Adrenal gland (tissue), 12 donors: ENCODE measurements around the gene SSC5D. TPM values are rescaled to one million over a fixed set of nuclear protein-coding genes. Genes with fewer than 3 reads are reported as not detected.

Experiments
- DNase-seq, 7 donors: peaks; one replicate each; pipeline ENCODE4 v3.0.0-alpha.2; 2019 to 2020
- H3K27ac ChIP-seq, 5 donors: fragments of 200-600 bp; sonication (generic) in 4 of 5; 1 replicate in 3 of 5; 2 replicates in 2 of 5; pipeline versions ENCODE4 v1.5.1 to v1.8.0; 2016 to 2020; ENCODE audit warnings: mild to moderate bottlenecking in 1 of 5
- H3K27me3 ChIP-seq: fragments of 200-600 bp; 2 replicates; pipeline ENCODE4 v1.8.0; 2021
- H3K36me3 ChIP-seq, 2 donors: fragments of 200-600 bp; replicated peaks in 1 of 2; 1 replicate in 1 of 2; 2 replicates in 1 of 2; pipeline versions ENCODE4 v1.5.1 to v1.8.0; 2018 to 2022
- H3K4me1 ChIP-seq, 2 donors: fragments of 200-600 bp; replicated peaks in 1 of 2; 1 replicate in 1 of 2; 2 replicates in 1 of 2; pipeline versions ENCODE4 v1.5.1 to v1.8.0; 2018 to 2021
- H3K4me3 ChIP-seq, 4 donors: fragments of 200-600 bp; sonication (generic) in 3 of 4; one replicate each; pipeline ENCODE4 v1.5.1; 2016 to 2018
- H3K9me3 ChIP-seq, 3 donors: fragments of 200-600 bp; sonication (generic) in 1 of 3; replicated peaks in 1 of 3; 1 replicate in 2 of 3; 2 replicates in 1 of 3; pipeline versions ENCODE4 v1.5.1 to v1.8.0; 2016 to 2021
- CTCF ChIP-seq, 6 experiments: fragments of 450-650 bp in 4 of 6; fragments of 200-600 bp in 2 of 6; sonication (generic) in 1 of 6; IDR thresholded peaks; 1 replicate in 5 of 6; 2 replicates in 1 of 6; pipeline versions ENCODE4 v1.5.1 to v1.8.0; 2016 to 2021; ENCODE audit warnings: antibody characterized with exemption in 6 of 6, mild to moderate bottlenecking in 2 of 6, moderate library complexity in 1 of 6
- POLR2A ChIP-seq, 2 donors: fragments of 450-650 bp; IDR thresholded peaks; one replicate each; pipeline ENCODE4 v1.6.1; 2017; ENCODE audit warnings: antibody characterized with exemption in 2 of 2, mild to moderate bottlenecking in 2 of 2, moderate library complexity in 1 of 2
- WGBS, 4 donors: extraction: QIAGEN DNeasy Blood & Tissue Kit in 2 of 4; methylation state at CpG; one replicate each; pipeline versions ENCODE4 v1.1.5 to v1.1.7; 2013 to 2017; 5-methylcytosine and 5-hydroxymethylcytosine counted together
- intact Hi-C, 2 donors: fragments of 100-400 bp; cut with DNase I; formaldehyde crosslinking; loops; one replicate each; pipeline versions ENCODE4 v1.14.1 to v1.15.0; 2022 to 2023
- polyA plus RNA-seq, 3 donors: library from polyadenylated mRNA; stranded (reverse); fragments of 200-250 nt in 2 of 3; fragments of 350-450 nt in 1 of 3; fragmentation: Illumina TruSeq in 1 of 3; extraction: RNeasy Lipid Tissue Mini Kit (QIAGEN cat#74804) in 1 of 3; gene quantifications; one replicate each; pipeline ENCODE4 v1.2.3, GENCODE V29; 2013 to 2014
- total RNA-seq, 9 donors: library from RNA; depleted of rRNA in 4 of 9; stranded (reverse); fragments of >200 nt in 4 of 9; fragments of 120-200 nt in 1 of 9; fragmentation: NEBNext Ultra II Directional in 1 of 9; extraction: Animal tissue kit (Norgen Biotek cat#: 25700) in 1 of 9; gene quantifications; one replicate each; pipeline versions ENCODE4 v1.1.0 to v1.2.4, GENCODE V29; 2013 to 2023
- donor health status: healthy with polysubstance abuse.
- donor health status: Bipolar disorder and iron deficiency.
- donor health status: DM: yes; HTN: yes; CAD: no.
- donor health status: DM: no; HTN: no; CAD: no.
- donor health status: DM: no; HTN: no; CAD: no.
- donor health status: DM: yes; HTN: yes; CAD: no.

The SSC5D gene
- total and polyA plus RNA-seq, 12 donors, result 0.33 to 10.0 (median 4.4) TPM

- intact Hi-C loops, result no loop called here
- WGBS, 4 donors, result 84 to 94% (median 92%) methylated on average over 9 to 52 of the region's 52 CpGs
These were observed 7.0 kb upstream of the SSC5D start for GRCh38 chr19:55481148-55481793.

GRCh38 chr19:55481794-55482155, 6.5 kb upstream of the SSC5D start:
- intact Hi-C loops, result no loop called here
- H3K4me1 ChIP-seq, result peaks cover 30 to 45% of the 10 kb centered on the region in 2 donors
- no peak for DNase-seq

More at GRCh38 chr19:55481148-55481793, 7.0 kb upstream of the SSC5D start:
- Histone ChIP-seq H3K4me1 (peaks cover 25 to 40% of the 10 kb centered on the region in 2 donors), H3K9me3 (no peaks in the 10 kb centered on the region), H3K36me3 (peaks cover 0 to 15% of the 10 kb centered on the region in 2 donors), H3K4me3 (no peak overlapping the region), H3K27me3 (no peaks in the 10 kb centered on the region), H3K27ac (no peak overlapping the region)
- peak in 1 of 7 donors; percentile 29 for DNase-seq
- TF ChIP-seq CTCF (IDR thresholded peaks at IDR 0.05) (no peak), POLR2A (IDR thresholded peaks at IDR 0.05) (no peak)

GRCh38 chr19:55482156-55482961, 5.9 kb upstream of the SSC5D start:
- Histone ChIP-seq H3K27ac (no peak overlapping the region), H3K36me3 (peaks cover 0 to 15% of the 10 kb centered on the region in 2 donors), H3K4me3 (no peak overlapping the region), H3K27me3 (no peaks in the 10 kb centered on the region), H3K4me1 (peaks cover 33 to 48% of the 10 kb centered on the region in 2 donors), H3K9me3 (no peaks in the 10 kb centered on the region)
- 80 to 93% (median 84%) methylated on average over 23 to 83 of the region's 83 CpGs for WGBS, 4 donors
- intact Hi-C loops, result no loop called here
- DNase-seq, result peak in 1 of 7 donors; percentile 26
- TF ChIP-seq CTCF (IDR thresholded peaks at IDR 0.05) (no peak), POLR2A (IDR thresholded peaks at IDR 0.05) (no peak)

More at GRCh38 chr19:55481794-55482155, 6.5 kb upstream of the SSC5D start:
- TF ChIP-seq CTCF (IDR thresholded peaks at IDR 0.05) (no peak), POLR2A (IDR thresholded peaks at IDR 0.05) (no peak)
- Histone ChIP-seq H3K9me3 (no peaks in the 10 kb centered on the region), H3K27ac (no peak overlapping the region), H3K4me3 (no peak overlapping the region), H3K27me3 (no peaks in the 10 kb centered on the region), H3K36me3 (peaks cover 0 to 15% of the 10 kb centered on the region in 2 donors)
- WGBS, 4 donors, result 62 to 89% (median 67%) methylated on average over 5 to 40 of the region's 40 CpGs; no CpG with 5 or more reads in 1 of the 4 donors

GRCh38 chr19:55482967-55483705, 5.1 kb upstream of the SSC5D start:
- Histone ChIP-seq H3K27ac (no peak overlapping the region), H3K36me3 (peaks cover 0 to 15% of the 10 kb centered on the region in 2 donors), H3K4me1 (peaks cover 38 to 47% of the 10 kb centered on the region in 2 donors), H3K27me3 (no peaks in the 10 kb centered on the region), H3K9me3 (no peaks in the 10 kb centered on the region), H3K4me3 (no peak overlapping the region)
- peak in 1 of 7 donors; percentile 24 for DNase-seq
- WGBS, 4 donors, result 89 to 96% (median 93%) methylated on average over 34 to 47 of the region's 47 CpGs
- TF ChIP-seq CTCF (IDR thresholded peaks at IDR 0.05) (no peak), POLR2A (IDR thresholded peaks at IDR 0.05) (no peak)
- intact Hi-C loops, result no loop called here
